GM12878 (cell line): ENCODE measurements around the gene ALG11. TPM values are rescaled to one million over a fixed set of nuclear protein-coding genes. Genes with fewer than 3 reads are reported as not detected.
"Not testable (repeated sequence)": the region's sequence is repeated elsewhere in the genome, so short reads cannot be mapped to it uniquely, and the experiment has no call there.

ENCODE experiments used
- ATAC-seq: fragments of 200-7000 bp; cut with Tn5 transposase; 3 replicates; pipeline ENCODE4 v1.9.1; 2020; ENCODE audit warnings: mild to moderate bottlenecking, moderate library complexity
- BruUV-seq: library from RNA; stranded (reverse); fragments of 400-500 nt; replicated peaks from 2 replicates; lab custom pipeline; 2021; lab: Mats Ljungman, UMichigan
- CTCF ChIA-PET: fragments of 300-600 bp; sonication (Branson Sonifier 250); formaldehyde crosslinking; extraction: SDS; loops from one replicate; lab custom pipeline; 2021; ENCODE audit warnings: inconsistent platforms; lab: Yijun Ruan, JAX
- POLR2A ChIA-PET: fragments of 350-600 bp; formaldehyde crosslinking; extraction: SDS; loops from one replicate; lab custom pipeline; 2021; ENCODE audit warnings: inconsistent platforms; lab: Charles Lee
- RAD21 ChIA-PET: fragments of 300-600 bp; sonication (Branson Sonifier 250); formaldehyde crosslinking; loops from one replicate; lab custom pipeline; 2023; ENCODE audit warnings: antibody characterized with exemption; ENCODE audit not compliant: unreplicated experiment; lab: Charles Lee
- SMC1A ChIA-PET: fragments of 300-600 bp; sonication (Branson Sonifier 250); formaldehyde crosslinking; loops from one replicate; lab custom pipeline; 2023; ENCODE audit not compliant: unreplicated experiment, uncharacterized antibody; lab: Charles Lee
- DNase-seq: peaks from one replicate; pipeline ENCODE4 v3.0.0-alpha.2; 2011; ENCODE audit warnings: low read depth, low spot score
- FAIRE-seq: peaks from 3 replicates; lab custom pipeline; 2011; peaks lifted over from hg19 to GRCh38; lab: Jason Lieb, UNC
- H2AFZ ChIP-seq: 2 replicates; pipeline ENCODE4 v1.6.0; 2011; ENCODE audit warnings: low read depth, low read length, control low read depth; ENCODE audit not compliant: control insufficient read depth
- H3K27ac ChIP-seq: 2 replicates; pipeline ENCODE4 v1.5.1; 2011; ENCODE audit warnings: control low read depth; ENCODE audit not compliant: control insufficient read depth, insufficient read depth
- H3K27me3 ChIP-seq, 2 experiments: replicated peaks in 1 of 2; 2 replicates each; pipeline versions ENCODE4 v1.6.0 to v1.6.1; 2011; ENCODE audit warnings: low read length in 1 of 2; ENCODE audit not compliant: control insufficient read depth in 2 of 2, insufficient read depth in 2 of 2
- H3K36me3 ChIP-seq, 2 experiments: 2 replicates each; pipeline ENCODE4 v1.5.1; 2011; ENCODE audit warnings: low read length in 1 of 2; ENCODE audit not compliant: control insufficient read depth in 2 of 2, insufficient read depth in 2 of 2
- H3K4me1 ChIP-seq: 2 replicates; pipeline ENCODE4 v1.6.1; 2011; ENCODE audit warnings: mild to moderate bottlenecking, low read length, moderate library complexity, mixed read lengths; ENCODE audit not compliant: control insufficient read depth, insufficient read depth
- H3K4me2 ChIP-seq: 2 replicates; pipeline ENCODE4 v1.6.0; 2011; ENCODE audit warnings: control low read depth; ENCODE audit not compliant: control insufficient read depth, insufficient read depth
- H3K4me3 ChIP-seq: fragments of 200-600 bp; sonication (generic); 2 replicates; pipeline ENCODE4 v1.5.1; 2016
- H3K79me2 ChIP-seq: 2 replicates; pipeline ENCODE4 v1.6.0; 2011; ENCODE audit warnings: low read length; ENCODE audit not compliant: control insufficient read depth, insufficient read depth
- H3K9ac ChIP-seq: 2 replicates; pipeline ENCODE4 v1.8.0; 2011; ENCODE audit warnings: low read length, control low read depth, mixed read lengths; ENCODE audit not compliant: control insufficient read depth, insufficient read depth
- H3K9me3 ChIP-seq: replicated peaks from 3 replicates; pipeline ENCODE4 v1.5.1; 2011; ENCODE audit warnings: mild to moderate bottlenecking, low read length; ENCODE audit not compliant: control insufficient read depth, insufficient read depth
- H4K20me1 ChIP-seq: 2 replicates; pipeline ENCODE4 v1.6.0; 2011; ENCODE audit not compliant: control insufficient read depth, insufficient read depth
- ASH2L ChIP-seq: fragments of 300-600, 200-600 bp; sonication (generic); IDR thresholded peaks from 2 replicates; pipeline ENCODE4 v1.6.1; 2017; ENCODE audit warnings: low read depth, mild to moderate bottlenecking, borderline replicate concordance
- CREB1 ChIP-seq: IDR thresholded peaks from 2 replicates; pipeline ENCODE4 v1.6.1; 2012; ENCODE audit warnings: low read depth, mild to moderate bottlenecking, inconsistent platforms
- PAX8 ChIP-seq: fragments of 450-650 bp; IDR thresholded peaks from 2 replicates; pipeline ENCODE4 v1.6.1; 2017; ENCODE audit warnings: mild to moderate bottlenecking, moderate library complexity
- RFX5 ChIP-seq: IDR thresholded peaks from 2 replicates; pipeline ENCODE4 v1.6.1; 2011; ENCODE audit warnings: low read depth, low read length, improper control_type of control experiment
- WGBS: methylation state at CpG from one replicate; pipeline ENCODE4 v1.1.6; 2016; ENCODE audit warnings: low lambda C conversion rate; ENCODE audit not compliant: insufficient replicate concordance, insufficient coverage; ENCODE audit errors: missing lambda C conversion rate; 5-methylcytosine and 5-hydroxymethylcytosine counted together
- in situ Hi-C: fragments of 300-500 bp; cut with MboI; formaldehyde crosslinking; loops from 9 replicates; pipeline ENCODE4 v1.14.3; 2018; ENCODE audit warnings: mixed read lengths
- intact Hi-C: fragments of 100-400 bp; cut with micrococcal nuclease; formaldehyde crosslinking; loops from one replicate; pipeline ENCODE4 v1.14.2; 2022; ENCODE audit not compliant: unreplicated experiment
- polyA plus RNA-seq, 11 experiments: library from polyadenylated mRNA; depleted of rRNA in 4 of 11; unstranded in 6 of 11; stranded (reverse) in 5 of 11; fragments of >200 nt; fragmentation: Nextera tagmentation in 4 of 11; fragmentation: Illumina TruSeq in 1 of 11; extraction: Ambion mirVana in 4 of 11; extraction: Trizol in 1 of 11; gene quantifications; 1 replicate in 1 of 11; 2 replicates in 10 of 11; pipeline versions ENCODE4 v1.2.1 to v1.2.3, GENCODE V29; 2011 to 2016; ENCODE audit warnings: inconsistent platforms in 2 of 11, missing spikeins in 2 of 11, low read depth in 1 of 11
- total RNA-seq, 4 experiments: library from RNA; depleted of rRNA in 3 of 4; stranded (reverse); fragments of >200 nt in 3 of 4; fragmentation: Illumina TruSeq in 1 of 4; extraction: Trizol in 1 of 4; gene quantifications; 2 replicates each; pipeline versions ENCODE4 v1.2.1 to v1.2.3, GENCODE V29; 2013 to 2021
- TF ChIP-seq, protein P1 (sequence below): IDR thresholded peaks from 2 replicates; pipeline ENCODE4 v1.6.1; 2011; ENCODE audit warnings: mild to moderate bottlenecking, low read depth, low read length, moderate library complexity; ENCODE audit not compliant: insufficient replicate concordance
- TF ChIP-seq, protein P2 (sequence below): fragments of 450-650 bp; IDR thresholded peaks from 2 replicates; pipeline ENCODE4 v1.6.1; 2018; ENCODE audit warnings: borderline replicate concordance, mild to moderate bottlenecking; ENCODE audit not compliant: partially characterized antibody

Gene ALG11
- total and polyA plus RNA-seq, 10 of the 15 experiments (the other 5 are each of a cell fraction or from before 2014, with no cell fraction given), result 8.4 to 27.7 (median 15.6) TPM

DNA sequence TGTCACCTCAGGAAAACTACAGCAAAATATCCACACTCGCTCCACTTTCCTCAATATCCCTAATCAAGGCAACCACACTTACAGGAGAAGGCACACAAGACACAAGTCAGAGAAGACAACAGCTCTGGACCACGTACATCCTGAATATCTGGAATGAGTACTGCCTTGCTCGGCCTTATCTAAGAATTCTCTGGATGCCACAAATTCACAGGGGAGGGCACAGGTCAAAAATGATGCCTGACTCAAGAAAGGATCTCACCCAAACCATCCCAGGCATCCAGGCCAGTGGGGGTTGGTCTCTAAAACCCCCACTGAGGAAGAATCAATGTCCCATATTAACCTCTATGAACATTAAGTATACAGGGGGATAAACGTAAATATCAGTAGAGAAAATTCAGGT, 30.8 kb upstream of the ALG11 start (continued):
- TF ChIP-seq, protein P1, sequence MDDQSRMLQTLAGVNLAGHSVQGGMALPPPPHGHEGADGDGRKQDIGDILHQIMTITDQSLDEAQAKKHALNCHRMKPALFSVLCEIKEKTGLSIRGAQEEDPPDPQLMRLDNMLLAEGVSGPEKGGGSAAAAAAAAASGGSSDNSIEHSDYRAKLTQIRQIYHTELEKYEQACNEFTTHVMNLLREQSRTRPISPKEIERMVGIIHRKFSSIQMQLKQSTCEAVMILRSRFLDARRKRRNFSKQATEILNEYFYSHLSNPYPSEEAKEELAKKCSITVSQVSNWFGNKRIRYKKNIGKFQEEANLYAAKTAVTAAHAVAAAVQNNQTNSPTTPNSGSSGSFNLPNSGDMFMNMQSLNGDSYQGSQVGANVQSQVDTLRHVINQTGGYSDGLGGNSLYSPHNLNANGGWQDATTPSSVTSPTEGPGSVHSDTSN, result no peak
- TF ChIP-seq, protein P2, sequence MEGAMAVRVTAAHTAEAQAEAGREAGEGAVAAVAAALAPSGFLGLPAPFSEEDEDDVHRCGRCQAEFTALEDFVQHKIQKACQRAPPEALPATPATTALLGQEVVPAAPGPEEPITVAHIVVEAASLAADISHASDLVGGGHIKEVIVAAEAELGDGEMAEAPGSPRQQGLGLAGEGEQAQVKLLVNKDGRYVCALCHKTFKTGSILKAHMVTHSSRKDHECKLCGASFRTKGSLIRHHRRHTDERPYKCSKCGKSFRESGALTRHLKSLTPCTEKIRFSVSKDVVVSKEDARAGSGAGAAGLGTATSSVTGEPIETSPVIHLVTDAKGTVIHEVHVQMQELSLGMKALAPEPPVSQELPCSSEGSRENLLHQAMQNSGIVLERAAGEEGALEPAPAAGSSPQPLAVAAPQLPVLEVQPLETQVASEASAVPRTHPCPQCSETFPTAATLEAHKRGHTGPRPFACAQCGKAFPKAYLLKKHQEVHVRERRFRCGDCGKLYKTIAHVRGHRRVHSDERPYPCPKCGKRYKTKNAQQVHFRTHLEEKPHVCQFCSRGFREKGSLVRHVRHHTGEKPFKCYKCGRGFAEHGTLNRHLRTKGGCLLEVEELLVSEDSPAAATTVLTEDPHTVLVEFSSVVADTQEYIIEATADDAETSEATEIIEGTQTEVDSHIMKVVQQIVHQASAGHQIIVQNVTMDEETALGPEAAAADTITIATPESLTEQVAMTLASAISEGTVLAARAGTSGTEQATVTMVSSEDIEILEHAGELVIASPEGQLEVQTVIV, result no peak
- no peak for TF ChIP-seq ASH2L
- no peak for TF ChIP-seq PAX8
- no peak for TF ChIP-seq RFX5
- no peak for TF ChIP-seq CREB1

DNA sequence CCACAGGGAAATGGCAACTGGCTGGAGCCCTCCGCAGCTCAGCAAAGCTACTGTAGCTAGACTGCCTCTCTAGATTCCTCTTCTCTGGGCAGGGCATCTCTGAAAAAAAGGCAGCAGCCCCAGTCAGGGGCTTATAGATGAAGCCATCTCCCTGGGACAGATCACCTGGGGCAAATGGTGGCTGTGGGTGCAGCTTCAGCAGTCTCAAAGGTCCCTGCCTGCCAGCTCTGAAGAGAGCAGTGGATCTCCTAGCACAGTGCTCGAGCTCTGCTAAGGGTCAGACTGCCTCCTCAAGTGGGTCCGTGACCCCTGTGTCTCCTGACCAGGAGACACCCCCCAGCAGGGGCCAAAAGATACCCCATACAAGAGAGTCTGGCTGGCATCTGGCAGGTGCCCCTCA, 28.9 kb upstream of the ALG11 start:
- intact Hi-C loops, H3K4me3 ChIP-seq, H3K79me2 ChIP-seq, BruUV-seq, RAD21 ChIA-PET, FAIRE-seq, H4K20me1 ChIP-seq, H3K27ac ChIP-seq, DNase-seq, H2AFZ ChIP-seq, H3K9me3 ChIP-seq, H3K4me2 ChIP-seq, in situ Hi-C loops, POLR2A ChIA-PET, ATAC-seq, H3K27me3 ChIP-seq, H3K9ac ChIP-seq, H3K4me1 ChIP-seq, H3K36me3 ChIP-seq: not testable (repeated sequence)
- SMC1A ChIA-PET, result interaction anchor here (1.3 kb wide), 1 partner anchor 144 kb away, joined by 3 read pairs; no protein-coding TSS in a partner anchor
- WGBS, result 41% methylated on average over 3 of the region's 3 CpGs
- CTCF ChIA-PET, result interaction anchor here (1.2 kb wide), 1 partner anchor 87 kb away, joined by 6 read pairs; no protein-coding TSS in a partner anchor

DNA sequence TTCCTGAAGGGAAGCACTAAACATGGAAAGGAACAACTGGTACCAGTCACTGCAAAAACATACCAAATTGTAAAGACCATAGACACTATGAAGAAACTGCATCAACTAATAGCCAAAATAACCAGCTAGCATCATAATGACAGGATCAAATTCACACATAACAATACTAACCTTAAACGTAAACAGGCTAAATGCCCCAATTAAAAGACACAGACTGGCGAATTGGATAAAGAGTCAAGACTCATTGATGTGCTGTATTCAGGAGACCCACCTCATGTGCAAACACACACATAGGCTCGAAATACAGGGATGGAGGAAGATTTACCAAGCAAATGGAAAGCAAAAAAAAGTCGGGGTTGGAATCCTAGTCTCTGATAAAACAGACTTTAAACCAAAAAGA, 27.3 kb upstream of the ALG11 start:
- CTCF ChIA-PET, DNase-seq, H3K27me3 ChIP-seq, H4K20me1 ChIP-seq, FAIRE-seq, H2AFZ ChIP-seq, H3K4me1 ChIP-seq, H3K79me2 ChIP-seq, BruUV-seq, in situ Hi-C loops, ATAC-seq, intact Hi-C loops, H3K36me3 ChIP-seq, H3K27ac ChIP-seq, POLR2A ChIA-PET, H3K4me3 ChIP-seq, SMC1A ChIA-PET, H3K9ac ChIP-seq, H3K4me2 ChIP-seq, RAD21 ChIA-PET, H3K9me3 ChIP-seq: not testable (repeated sequence)
- 17% methylated on average over 4 of the region's 4 CpGs for whole genome bisulfite sequencing
